ENCODE data around the gene DPYSL5. TPM values are rescaled to one million over a fixed set of nuclear protein-coding genes. Genes with fewer than 3 reads are reported as not detected.

Gene DPYSL5
- total and polyA plus RNA-seq, 2 donors (not counting 3 experiments of a cell fraction or from before 2014, with no cell fraction given) = not detected

DNA sequence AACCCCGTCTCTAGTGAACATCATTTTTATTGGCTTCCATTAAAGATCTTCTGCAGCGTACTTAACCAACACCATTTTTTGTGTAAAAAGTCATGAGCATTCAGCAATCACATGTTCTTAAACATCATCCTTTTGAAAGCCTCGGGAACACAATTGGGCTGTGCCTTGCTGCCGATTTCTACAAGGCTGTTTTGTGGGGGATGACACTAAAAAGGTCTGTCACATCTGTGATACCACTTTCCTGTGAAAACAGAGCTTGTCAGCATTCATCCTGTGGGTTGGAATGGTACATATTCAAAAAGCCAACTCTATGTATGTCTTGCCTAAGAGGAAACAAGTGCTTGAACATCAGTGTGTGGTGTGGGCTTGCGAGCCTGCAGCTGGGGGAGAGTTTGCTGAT is 73.4 kb downstream of the DPYSL5 start:
- Histone ChIP-seq H2AFZ (ENCODE audit: low read depth, low read length) (no peak overlapping the region), H3K9me1 (replicated peaks; ENCODE audit: control insufficient read depth, extremely low read depth, insufficient read depth, low read length) (no peaks in the 10 kb centered on the region), H3K36me3 (ENCODE audit: control insufficient read depth in 2 of 2, extremely low read depth in 1 of 2, insufficient read depth in 2 of 2, low read length in 2 of 2) (no peaks in the 10 kb centered on the region), H3K9ac (replicated peaks; ENCODE audit: extremely low read depth, insufficient read depth, low read length) (no peak overlapping the region), H3K9me3 (replicated peaks; ENCODE audit: control insufficient read depth, insufficient read depth, low read length) (no peaks in the 10 kb centered on the region), H3K27ac (ENCODE audit: insufficient read depth, low read depth, low read length) (no peak overlapping the region), H3K27me3 (ENCODE audit: control insufficient read depth in 2 of 2, insufficient read depth in 2 of 2, low read length in 2 of 2) (peaks cover 5% of the 10 kb centered on the region in 2 experiments), H3K79me2 (ENCODE audit: control insufficient read depth, insufficient read depth, low read length) (no peaks in the 10 kb centered on the region), H4K20me1 (replicated peaks; ENCODE audit: control insufficient read depth, extremely low read depth, insufficient read depth, low read length) (no peaks in the 10 kb centered on the region), H3K4me1 (ENCODE audit: control insufficient read depth, extremely low read depth, insufficient read depth, low read length) (no peaks in the 10 kb centered on the region), H3K4me3 (replicated peaks in 1 of 3; ENCODE audit: insufficient read depth in 1 of 3, low read depth in 1 of 3, low read length in 3 of 3) (no peak overlapping the region), H3K4me2 (ENCODE audit: insufficient read depth, low read length) (no peak overlapping the region)
- TF ChIP-seq GATA2 (IDR thresholded peaks at IDR 0.05; ENCODE audit: insufficient read depth, insufficient read length, low read depth, low read length) (no peak), EZH2 (IDR thresholded peaks at IDR 0.05; ENCODE audit: borderline replicate concordance, low read depth, low read length, severe bottlenecking) (no peak), POLR2AphosphoS5 (IDR thresholded peaks at IDR 0.05; ENCODE audit: insufficient read depth, low read depth, low read length) (no peak), POLR2A (IDR thresholded peaks at IDR 0.05; ENCODE audit: low read depth, low read length) (no peak), FOS (IDR thresholded peaks at IDR 0.05; ENCODE audit: borderline replicate concordance, insufficient read depth, low read length) (no peak), JUN (IDR thresholded peaks at IDR 0.05; ENCODE audit: borderline replicate concordance, insufficient read depth, insufficient read length, low read depth) (no peak), MYC (IDR thresholded peaks at IDR 0.05; ENCODE audit: low read depth, low read length) (no peak)
- TF ChIP-seq, protein P1, sequence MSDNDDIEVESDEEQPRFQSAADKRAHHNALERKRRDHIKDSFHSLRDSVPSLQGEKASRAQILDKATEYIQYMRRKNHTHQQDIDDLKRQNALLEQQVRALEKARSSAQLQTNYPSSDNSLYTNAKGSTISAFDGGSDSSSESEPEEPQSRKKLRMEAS (IDR thresholded peaks at IDR 0.05; ENCODE audit: insufficient read depth, insufficient read length) = no peak
- TF ChIP-seq, protein P2, sequence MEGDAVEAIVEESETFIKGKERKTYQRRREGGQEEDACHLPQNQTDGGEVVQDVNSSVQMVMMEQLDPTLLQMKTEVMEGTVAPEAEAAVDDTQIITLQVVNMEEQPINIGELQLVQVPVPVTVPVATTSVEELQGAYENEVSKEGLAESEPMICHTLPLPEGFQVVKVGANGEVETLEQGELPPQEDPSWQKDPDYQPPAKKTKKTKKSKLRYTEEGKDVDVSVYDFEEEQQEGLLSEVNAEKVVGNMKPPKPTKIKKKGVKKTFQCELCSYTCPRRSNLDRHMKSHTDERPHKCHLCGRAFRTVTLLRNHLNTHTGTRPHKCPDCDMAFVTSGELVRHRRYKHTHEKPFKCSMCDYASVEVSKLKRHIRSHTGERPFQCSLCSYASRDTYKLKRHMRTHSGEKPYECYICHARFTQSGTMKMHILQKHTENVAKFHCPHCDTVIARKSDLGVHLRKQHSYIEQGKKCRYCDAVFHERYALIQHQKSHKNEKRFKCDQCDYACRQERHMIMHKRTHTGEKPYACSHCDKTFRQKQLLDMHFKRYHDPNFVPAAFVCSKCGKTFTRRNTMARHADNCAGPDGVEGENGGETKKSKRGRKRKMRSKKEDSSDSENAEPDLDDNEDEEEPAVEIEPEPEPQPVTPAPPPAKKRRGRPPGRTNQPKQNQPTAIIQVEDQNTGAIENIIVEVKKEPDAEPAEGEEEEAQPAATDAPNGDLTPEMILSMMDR (IDR thresholded peaks at IDR 0.05; ENCODE audit: extremely low read depth in 1 of 2, insufficient read depth in 1 of 2, low read depth in 1 of 2, low read length in 2 of 2) = no peak
- DNase-seq (ENCODE audit: low read depth, low spot score) (no peak), FAIRE-seq (no peak)
- BruUV-seq (replicated peaks) = no TSS peak
- CTCF ChIA-PET = interaction anchor here (1.0 to 3.6 kb wide), 6 partner anchors 12 to 75 kb away, joined by 3 to 63 read pairs (median 6); no protein-coding TSS in a partner anchor
- intact Hi-C loops (cut with micrococcal nuclease) = loop anchor here (5.0 kb wide), 1 partner anchor 74 kb away; the partner anchor contains the start of gene DPYSL5
- dilution Hi-C loops (cut with MboI; ENCODE audit: extremely low pct_ligation_motif_present, low sequenced_read_pairs) = no loop called here
- POLR2A ChIA-PET = no interaction called here
